Neural progenitor cell (in vitro differentiated cells): Measurements from ENCODE around the gene IFITM5. TPM values are rescaled to one million over a fixed set of nuclear protein-coding genes. Genes with fewer than 3 reads are reported as not detected.

ENCODE experiments used
- DNase-seq: peaks from one replicate; pipeline ENCODE4 v3.0.0-alpha.2; 2016; ENCODE audit warnings: low spot score
- H2AFZ ChIP-seq: fragments of 200-600 bp; sonication (generic); replicated peaks from 2 replicates; pipeline ENCODE4 v1.6.1; 2016; ENCODE audit warnings: antibody characterized with exemption
- H3F3A ChIP-seq: fragments of 200-600 bp; sonication (generic); 2 replicates; pipeline ENCODE4 v1.6.1; 2016; ENCODE audit warnings: antibody characterized with exemption, low read depth
- H3K27ac ChIP-seq: fragments of 200-600 bp; sonication (generic); 2 replicates; pipeline ENCODE4 v1.5.1; 2016; ENCODE audit warnings: mild to moderate bottlenecking
- H3K27me3 ChIP-seq: fragments of 200-600 bp; sonication (generic); 2 replicates; pipeline ENCODE4 v1.6.1; 2016; ENCODE audit warnings: mild to moderate bottlenecking, moderate library complexity
- H3K36me3 ChIP-seq: fragments of 200-600 bp; sonication (generic); 2 replicates; pipeline ENCODE4 v1.5.1; 2016
- H3K4me1 ChIP-seq: fragments of 200-600 bp; sonication (generic); 2 replicates; pipeline ENCODE4 v1.6.1; 2016; ENCODE audit warnings: mixed run types
- H3K4me2 ChIP-seq: fragments of 200-600 bp; sonication (generic); 2 replicates; pipeline ENCODE4 v1.6.1; 2016
- H3K4me3 ChIP-seq: fragments of 200-600 bp; sonication (generic); 2 replicates; pipeline ENCODE4 v1.5.1; 2016
- H3K79me2 ChIP-seq: fragments of 200-600 bp; sonication (generic); 2 replicates; pipeline ENCODE4 v1.6.1; 2016; ENCODE audit warnings: low read depth
- H3K9ac ChIP-seq: fragments of 200-600 bp; sonication (generic); 2 replicates; pipeline ENCODE4 v1.6.1; 2016
- H3K9me3 ChIP-seq: fragments of 200-600 bp; sonication (generic); 2 replicates; pipeline ENCODE4 v1.5.1; 2016; ENCODE audit warnings: low read depth
- H4K20me1 ChIP-seq: fragments of 200-600 bp; sonication (generic); 2 replicates; pipeline ENCODE4 v1.6.1; 2016; ENCODE audit warnings: low read depth
- H3K27ac Mint-ChIP-seq: 3 replicates; pipeline ENCODE4 v1.8.0; 2021; ENCODE audit warnings: mixed read lengths
- H3K27me3 Mint-ChIP-seq: 2 replicates; pipeline ENCODE4 v1.8.0; 2022; ENCODE audit warnings: low read depth, mild to moderate bottlenecking, inconsistent platforms, moderate library complexity, mixed read lengths; ENCODE audit not compliant: insufficient read depth
- H3K36me3 Mint-ChIP-seq: 3 replicates; pipeline ENCODE4 v1.8.0; 2021; ENCODE audit warnings: mixed read lengths
- H3K4me1 Mint-ChIP-seq: 3 replicates; pipeline ENCODE4 v1.8.0; 2021; ENCODE audit warnings: mixed read lengths
- H3K4me3 Mint-ChIP-seq: 3 replicates; pipeline ENCODE4 v1.8.0; 2021; ENCODE audit warnings: mild to moderate bottlenecking, moderate library complexity, mixed read lengths
- H3K9me3 Mint-ChIP-seq: 3 replicates; pipeline ENCODE4 v1.8.0; 2020; ENCODE audit warnings: mixed read lengths
- CTCF ChIP-seq: fragments of 200-600 bp; sonication (generic); IDR thresholded peaks from 2 replicates; pipeline ENCODE4 v1.5.1; 2017; ENCODE audit warnings: antibody characterized with exemption, mild to moderate bottlenecking
- EZH2 ChIP-seq: fragments of 200-600 bp; sonication (generic); IDR thresholded peaks from 2 replicates; pipeline ENCODE4 v1.6.1; 2017; ENCODE audit warnings: antibody characterized with exemption, mild to moderate bottlenecking, moderate library complexity
- EZH2phosphoT487 ChIP-seq: fragments of 200-600 bp; sonication (generic); IDR thresholded peaks from 2 replicates; pipeline ENCODE4 v1.6.1; 2017; ENCODE audit warnings: antibody characterized with exemption
- total RNA-seq: library from RNA; depleted of rRNA; stranded (reverse); fragments of >200 nt; gene quantifications from 2 replicates; pipeline ENCODE4 v1.2.3, GENCODE V29; 2015; ENCODE audit warnings: low replicate concordance

The IFITM5 gene
- total RNA-seq, 1 donor from 2014 or later, result not detected

- Histone ChIP-seq H3K4me3 (no peak overlapping the region), H4K20me1 (no peaks in the 10 kb centered on the region), H3K27ac (no peak overlapping the region), H3K79me2 (no peaks in the 10 kb centered on the region), H3K36me3 (no peaks in the 10 kb centered on the region), H3K4me1 (peaks cover 4% of the 10 kb centered on the region), H3K27me3 (peaks cover 19% of the 10 kb centered on the region), H3K4me2 (no peak overlapping the region), H3F3A (no peaks in the 10 kb centered on the region), H3K9me3 (no peaks in the 10 kb centered on the region), H2AFZ (no peak overlapping the region), H3K9ac (no peak overlapping the region)
- Mint-ChIP-seq H3K27ac (peak overlapping the region; percentile 13), H3K27me3 (peaks cover 19% of the 10 kb centered on the region), H3K36me3 (no peaks in the 10 kb centered on the region), H3K4me1 (peaks cover 17% of the 10 kb centered on the region), H3K4me3 (peak overlapping the region; percentile 33), H3K9me3 (peaks cover 4% of the 10 kb centered on the region)
- DNase-seq, result no peak
- TF ChIP-seq CTCF (no peak), EZH2 (no peak), EZH2phosphoT487 (no peak)
Measured at GRCh38 chr11:282630-283360, 16.5 kb downstream of the IFITM5 start.

GRCh38 chr11:282171-282570, 17.2 kb downstream of the IFITM5 start:
- Mint-ChIP-seq H3K27me3 (peaks cover 21% of the 10 kb centered on the region), H3K4me3 (no peak overlapping the region), H3K4me1 (peaks cover 19% of the 10 kb centered on the region), H3K36me3 (no peaks in the 10 kb centered on the region), H3K27ac (peak overlapping the region; percentile 62), H3K9me3 (peaks cover 7% of the 10 kb centered on the region)
- Histone ChIP-seq H3K27ac (no peak overlapping the region), H3K9me3 (no peaks in the 10 kb centered on the region), H3K79me2 (no peaks in the 10 kb centered on the region), H3K9ac (no peak overlapping the region), H3F3A (no peaks in the 10 kb centered on the region), H3K27me3 (peaks cover 12% of the 10 kb centered on the region), H3K4me3 (no peak overlapping the region), H4K20me1 (no peaks in the 10 kb centered on the region), H2AFZ (no peak overlapping the region), H3K36me3 (no peaks in the 10 kb centered on the region), H3K4me1 (peaks cover 4% of the 10 kb centered on the region), H3K4me2 (no peak overlapping the region)
- TF ChIP-seq EZH2, result no peak
- TF ChIP-seq CTCF, result no peak
- TF ChIP-seq EZH2phosphoT487, result no peak
- DNase-seq, result no peak

GRCh38 chr11:281486-282161, 17.7 kb downstream of the IFITM5 start:
- no peaks in the 10 kb centered on the region for H4K20me1 ChIP-seq
- no peaks in the 10 kb centered on the region for H3F3A ChIP-seq
- H3K4me1 ChIP-seq, result peaks cover 4% of the 10 kb centered on the region
- H3K9me3 ChIP-seq, result no peaks in the 10 kb centered on the region
- H2AFZ ChIP-seq, result no peak overlapping the region
- H3K27me3 ChIP-seq, result peaks cover 8% of the 10 kb centered on the region
- no peaks in the 10 kb centered on the region for H3K36me3 ChIP-seq
- no peak overlapping the region for H3K4me2 ChIP-seq
- TF ChIP-seq EZH2 (no peak), EZH2phosphoT487 (no peak), CTCF (no peak)
- no peak overlapping the region for H3K27ac ChIP-seq
- Mint-ChIP-seq H3K27me3 (peaks cover 17% of the 10 kb centered on the region), H3K4me1 (peaks cover 16% of the 10 kb centered on the region), H3K27ac (peak overlapping the region; percentile 62), H3K36me3 (no peaks in the 10 kb centered on the region), H3K4me3 (no peak overlapping the region), H3K9me3 (peaks cover 7% of the 10 kb centered on the region)
- no peak overlapping the region for H3K9ac ChIP-seq
- no peaks in the 10 kb centered on the region for H3K79me2 ChIP-seq
- H3K4me3 ChIP-seq, result no peak overlapping the region
- no peak for DNase-seq
